SK-N-SH (cell line): ENCODE measurements around the gene CA10. TPM values are rescaled to one million over a fixed set of nuclear protein-coding genes. Genes with fewer than 3 reads are reported as not detected.

Source experiments
- CTCF ChIA-PET: fragments of 300-600, 350-600 bp; formaldehyde crosslinking; extraction: SDS; loops from one replicate; lab custom pipeline; 2021; lab: Yijun Ruan, JAX
- POLR2A ChIA-PET: fragments of 350-600 bp; sonication (Branson Sonifier 250); formaldehyde crosslinking; extraction: SDS; loops from one replicate; lab custom pipeline; 2020; ENCODE audit warnings: antibody characterized with exemption, inconsistent platforms; lab: Yijun Ruan, JAX
- DNase-seq: peaks from one replicate; pipeline ENCODE4 v3.0.0; 2012
- H2AFZ ChIP-seq: fragments of 200-600 bp; sonication (generic); 2 replicates; pipeline ENCODE4 v1.8.1; 2016; ENCODE audit warnings: antibody characterized with exemption, mild to moderate bottlenecking, low read depth
- H3F3A ChIP-seq: fragments of 200-600 bp; sonication (generic); replicated peaks from 2 replicates; pipeline ENCODE3; 2016; ENCODE audit warnings: antibody characterized with exemption, mild to moderate bottlenecking; ENCODE audit not compliant: insufficient read depth
- H3K27ac ChIP-seq, 2 experiments: fragments of 200-500 bp in 1 of 2; fragments of 200-600 bp in 1 of 2; sonication (Bioruptor generic) in 1 of 2; sonication (generic), shearing (Covaris generic) in 1 of 2; 2 replicates each; pipeline versions ENCODE4 v1.5.1 to v1.6.1; 2014 to 2016; ENCODE audit warnings: low read depth in 2 of 2, inconsistent platforms in 1 of 2, low read length in 1 of 2, mild to moderate bottlenecking in 1 of 2, mixed read lengths in 1 of 2
- H3K27me3 ChIP-seq: fragments of 200-600 bp; sonication (generic), shearing (Covaris generic); 2 replicates; pipeline ENCODE4 v1.6.1; 2016; ENCODE audit warnings: mixed run types; ENCODE audit not compliant: insufficient read depth
- H3K36me3 ChIP-seq, 2 experiments: fragments of 200-500 bp in 1 of 2; fragments of 200-600 bp in 1 of 2; sonication (Bioruptor generic) in 1 of 2; sonication (generic) in 1 of 2; replicated peaks in 1 of 2; 2 replicates each; pipeline versions ENCODE3 to v1.5.1; 2014 to 2016; ENCODE audit warnings: low read length in 1 of 2, mild to moderate bottlenecking in 1 of 2; ENCODE audit not compliant: insufficient read depth in 2 of 2, control insufficient read depth in 1 of 2
- H3K4me1 ChIP-seq, 2 experiments: fragments of 200-500 bp in 1 of 2; fragments of 200-600 bp in 1 of 2; sonication (Bioruptor generic) in 1 of 2; sonication (generic), shearing (Covaris generic) in 1 of 2; 2 replicates each; pipeline versions ENCODE4 v1.5.1 to v1.6.1; 2014 to 2016; ENCODE audit warnings: low read depth in 1 of 2, low read length in 1 of 2, mixed run types in 1 of 2; ENCODE audit not compliant: insufficient read depth in 2 of 2, control insufficient read depth in 1 of 2
- H3K4me2 ChIP-seq: fragments of 200-600 bp; sonication (generic), shearing (Covaris generic); 2 replicates; pipeline ENCODE4 v1.6.1; 2017; ENCODE audit warnings: mixed run types
- H3K4me3 ChIP-seq, 2 experiments: fragments of 200-500 bp in 1 of 2; fragments of 200-600 bp in 1 of 2; sonication (Bioruptor generic) in 1 of 2; sonication (generic), shearing (Covaris generic) in 1 of 2; 2 replicates each; pipeline versions ENCODE4 v1.5.1 to v1.8.1; 2014 to 2016; ENCODE audit warnings: low read depth in 2 of 2, inconsistent platforms in 1 of 2, low read length in 1 of 2, mild to moderate bottlenecking in 1 of 2, mixed read lengths in 1 of 2, moderate library complexity in 1 of 2
- H3K79me2 ChIP-seq: fragments of 200-600 bp; sonication (generic); 2 replicates; pipeline ENCODE4 v1.8.1; 2017; ENCODE audit warnings: mild to moderate bottlenecking; ENCODE audit not compliant: insufficient read depth
- H3K9ac ChIP-seq: fragments of 200-600 bp; sonication (generic); 2 replicates; pipeline ENCODE4 v1.6.1; 2017; ENCODE audit warnings: mixed run types
- H3K9me2 ChIP-seq: fragments of 200-600 bp; sonication (generic); 2 replicates; pipeline ENCODE4 v1.6.1; 2017; ENCODE audit warnings: mixed run types
- H3K9me3 ChIP-seq: fragments of 200-600 bp; sonication (generic); 2 replicates; pipeline ENCODE4 v1.6.1; 2017; ENCODE audit warnings: mixed run types, mild to moderate bottlenecking, moderate library complexity
- H4K20me1 ChIP-seq: fragments of 200-600 bp; sonication (generic); 2 replicates; pipeline ENCODE4 v1.6.1; 2017; ENCODE audit warnings: mild to moderate bottlenecking, mixed run types; ENCODE audit not compliant: insufficient read depth
- ELF1 ChIP-seq: IDR thresholded peaks from 2 replicates; pipeline ENCODE4 v1.4.0; 2012
- EP300 ChIP-seq, 2 experiments: IDR thresholded peaks; 2 replicates each; pipeline versions ENCODE4 v1.4.0 to v1.6.1; 2012; ENCODE audit warnings: borderline replicate concordance in 1 of 2, low read depth in 1 of 2, low read length in 1 of 2
- EZH2phosphoT487 ChIP-seq: fragments of 200-600 bp; sonication (generic); IDR thresholded peaks from 2 replicates; pipeline ENCODE4 v1.6.1; 2017; ENCODE audit warnings: low read depth, mixed run types, mild to moderate bottlenecking, antibody characterized with exemption, moderate library complexity, borderline replicate concordance
- FOSL2 ChIP-seq: IDR thresholded peaks from 2 replicates; pipeline ENCODE4 v1.4.0; 2012; ENCODE audit warnings: low read depth, mild to moderate bottlenecking, moderate library complexity, borderline replicate concordance
- FOXM1 ChIP-seq: IDR thresholded peaks from 2 replicates; pipeline ENCODE4 v1.4.0; 2012; ENCODE audit warnings: low read depth, mild to moderate bottlenecking
- GATA2 ChIP-seq: sonication (generic); formaldehyde crosslinking; IDR thresholded peaks from 2 replicates; pipeline ENCODE4 v1.5.0; 2020; ENCODE audit warnings: mild to moderate bottlenecking, missing genetic modification reagents
- JUND ChIP-seq: IDR thresholded peaks from 2 replicates; pipeline ENCODE4 v1.4.0; 2012
- MEF2A ChIP-seq: IDR thresholded peaks from 2 replicates; pipeline ENCODE4 v1.4.0; 2012; ENCODE audit warnings: low read depth, borderline replicate concordance
- MXI1 ChIP-seq: IDR thresholded peaks from 2 replicates; pipeline ENCODE4 v1.6.1; 2012; ENCODE audit warnings: mild to moderate bottlenecking, low read depth, low read length, improper control_type of control experiment
- NFIC ChIP-seq: IDR thresholded peaks from 2 replicates; pipeline ENCODE4 v1.4.0; 2012; ENCODE audit warnings: borderline replicate concordance
- POLR2AphosphoS5 ChIP-seq: IDR thresholded peaks from 2 replicates; pipeline ENCODE4 v1.6.1; 2012; ENCODE audit warnings: low read depth, low read length
- RCOR1 ChIP-seq: fragments of 150-350 bp; IDR thresholded peaks from 2 replicates; pipeline ENCODE4 v1.6.1; 2017; ENCODE audit warnings: antibody characterized with exemption, low read length
- RXRA ChIP-seq: IDR thresholded peaks from 2 replicates; pipeline ENCODE4 v1.4.0; 2012; ENCODE audit warnings: low read depth, mild to moderate bottlenecking, borderline replicate concordance
- SIN3A ChIP-seq: IDR thresholded peaks from 2 replicates; pipeline ENCODE4 v1.6.1; 2012; ENCODE audit warnings: low read depth, mild to moderate bottlenecking, low read length, moderate library complexity, borderline replicate concordance
- SMC3 ChIP-seq: IDR thresholded peaks from 2 replicates; pipeline ENCODE4 v1.6.1; 2012; ENCODE audit warnings: low read depth, low read length, improper control_type of control experiment
- TAF1 ChIP-seq: IDR thresholded peaks from 2 replicates; pipeline ENCODE4 v1.6.1; 2012; ENCODE audit warnings: low read depth, mild to moderate bottlenecking, low read length, moderate library complexity, borderline replicate concordance
- TCF12 ChIP-seq: IDR thresholded peaks from 2 replicates; pipeline ENCODE4 v1.4.0; 2012
- TEAD4 ChIP-seq: IDR thresholded peaks from 2 replicates; pipeline ENCODE4 v1.4.0; 2012; ENCODE audit warnings: mild to moderate bottlenecking, borderline replicate concordance; ENCODE audit not compliant: insufficient read depth
- YY1 ChIP-seq: IDR thresholded peaks from 2 replicates; pipeline ENCODE4 v1.4.0; 2012; ENCODE audit warnings: low read depth, mild to moderate bottlenecking
- WGBS: methylation state at CpG from one replicate; pipeline ENCODE4 v1.1.6; 2017; ENCODE audit warnings: low lambda C conversion rate; 5-methylcytosine and 5-hydroxymethylcytosine counted together
- polyA plus RNA-seq, 3 experiments: library from polyadenylated mRNA; depleted of rRNA; stranded (reverse); fragments of >200 nt; gene quantifications; 2 replicates each; pipeline ENCODE4 v1.2.3, GENCODE V29; 2012
- TF ChIP-seq, protein P1 (sequence below): fragments of 150-350 bp; IDR thresholded peaks from 2 replicates; pipeline ENCODE4 v1.6.1; 2016; ENCODE audit warnings: mild to moderate bottlenecking, low read depth, low read length
- TF ChIP-seq, protein P2 (sequence below): fragments of 200-600 bp; sonication (generic); IDR thresholded peaks from 2 replicates; pipeline ENCODE4 v1.6.1; 2017; ENCODE audit warnings: antibody characterized with exemption, mild to moderate bottlenecking, moderate library complexity
- TF ChIP-seq, protein P3 (sequence below): fragments of 150-350 bp; IDR thresholded peaks from 2 replicates; pipeline ENCODE4 v1.6.1; 2017; ENCODE audit warnings: antibody characterized with exemption, low read length, low read depth, borderline replicate concordance

The CA10 gene
- polyA plus RNA-seq, 1 of the 3 experiments (the other 2 are of a cell fraction): not detected

DNA sequence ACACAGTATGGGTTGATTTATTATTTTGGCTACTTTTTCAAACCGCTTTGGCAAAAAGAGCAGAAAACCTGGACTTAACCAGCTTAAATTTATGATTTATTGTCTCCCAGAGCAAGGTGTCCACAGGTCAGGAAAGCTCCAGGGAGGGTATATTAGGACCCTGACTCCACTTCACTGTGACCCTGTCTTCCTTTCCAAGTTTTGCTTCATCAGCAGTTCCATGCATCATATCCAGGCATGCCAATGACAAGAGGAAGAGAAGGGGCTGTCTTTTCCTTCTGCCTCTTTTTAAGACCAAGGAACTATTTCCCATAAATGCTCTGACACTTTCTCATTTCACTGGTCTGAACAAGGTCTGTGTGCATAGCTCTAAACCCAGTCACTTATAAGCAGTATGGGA, 316.8 kb downstream of the CA10 start:
- Histone ChIP-seq H3K9ac (no peak overlapping the region), H3K36me3 (no peaks in the 10 kb centered on the region), H3K4me3 (no peak overlapping the region), H4K20me1 (no peaks in the 10 kb centered on the region), H3K9me3 (no peaks in the 10 kb centered on the region), H3K79me2 (no peaks in the 10 kb centered on the region), H3K27ac (no peak overlapping the region), H3K4me2 (no peak overlapping the region), H2AFZ (no peak overlapping the region), H3F3A (no peaks in the 10 kb centered on the region), H3K27me3 (no peaks in the 10 kb centered on the region), H3K9me2 (no peaks in the 10 kb centered on the region), H3K4me1 (peaks cover 0 to 5% of the 10 kb centered on the region in 2 experiments; a peak in 2 of 4 replicates)
- WGBS: 12% methylated on average over 1 of the region's 1 CpG
- CTCF ChIA-PET: interaction anchor here (0.8 to 1.9 kb wide), 5 partner anchors 9 to 79 kb away, joined by 3 to 6 read pairs (median 3); no protein-coding TSS in a partner anchor
- POLR2A ChIA-PET: no interaction called here
- no peak for DNase-seq
- TF ChIP-seq SIN3A (no peak), FOXM1 (no peak), TEAD4 (no peak), POLR2AphosphoS5 (no peak), YY1 (no peak)
- TF ChIP-seq, protein P1, sequence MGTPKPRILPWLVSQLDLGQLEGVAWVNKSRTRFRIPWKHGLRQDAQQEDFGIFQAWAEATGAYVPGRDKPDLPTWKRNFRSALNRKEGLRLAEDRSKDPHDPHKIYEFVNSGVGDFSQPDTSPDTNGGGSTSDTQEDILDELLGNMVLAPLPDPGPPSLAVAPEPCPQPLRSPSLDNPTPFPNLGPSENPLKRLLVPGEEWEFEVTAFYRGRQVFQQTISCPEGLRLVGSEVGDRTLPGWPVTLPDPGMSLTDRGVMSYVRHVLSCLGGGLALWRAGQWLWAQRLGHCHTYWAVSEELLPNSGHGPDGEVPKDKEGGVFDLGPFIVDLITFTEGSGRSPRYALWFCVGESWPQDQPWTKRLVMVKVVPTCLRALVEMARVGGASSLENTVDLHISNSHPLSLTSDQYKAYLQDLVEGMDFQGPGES: no peak

DNA sequence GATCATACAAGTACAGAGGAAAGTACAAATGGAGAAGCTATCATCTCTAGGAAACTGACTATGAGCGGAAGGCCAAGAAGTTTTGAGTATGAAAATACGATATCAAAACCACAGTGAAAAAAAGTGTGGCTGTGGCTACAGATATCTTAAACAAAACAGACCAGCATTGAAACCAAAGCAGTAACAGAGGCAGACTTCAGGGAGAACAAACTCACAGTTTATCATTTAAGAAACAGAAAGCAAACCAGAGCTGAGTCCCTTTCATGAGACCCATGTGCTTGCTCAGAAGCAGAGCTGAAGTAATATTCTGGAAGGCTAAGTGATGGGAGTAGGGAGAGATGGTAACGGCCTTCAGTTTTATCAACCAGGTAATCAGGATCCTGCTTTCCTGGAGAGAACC, 317.8 kb downstream of the CA10 start:
- Histone ChIP-seq H3K27ac (no peak overlapping the region), H3K4me3 (no peak overlapping the region), H3K36me3 (no peaks in the 10 kb centered on the region), H3K9me3 (no peaks in the 10 kb centered on the region), H3K9ac (no peak overlapping the region), H2AFZ (no peak overlapping the region), H3K9me2 (no peaks in the 10 kb centered on the region), H3K79me2 (no peaks in the 10 kb centered on the region), H3K4me2 (no peak overlapping the region), H4K20me1 (no peaks in the 10 kb centered on the region), H3F3A (no peaks in the 10 kb centered on the region), H3K27me3 (no peaks in the 10 kb centered on the region), H3K4me1 (no peaks in the 10 kb centered on the region; a peak in 1 of 4 replicates)
- no peak for DNase-seq
- 25% methylated on average over 3 of the region's 3 CpGs for WGBS
- POLR2A ChIA-PET: no interaction called here
- TF ChIP-seq EP300 (IDR thresholded peaks at IDR 0.05; ENCODE audit: borderline replicate concordance in 1 of 2, low read depth in 1 of 2, low read length in 1 of 2) (no peak), RXRA (no peak), FOSL2 (no peak), JUND (no peak), SMC3 (no peak), TAF1 (no peak), MXI1 (no peak), MEF2A (no peak), NFIC (no peak), ELF1 (no peak), FOXM1 (no peak), RCOR1 (no peak), EZH2phosphoT487 (no peak), GATA2 (CRISPR knock-in tag) (no peak), TCF12 (no peak)
- TF ChIP-seq, protein P1: no peak
- TF ChIP-seq, protein P2, sequence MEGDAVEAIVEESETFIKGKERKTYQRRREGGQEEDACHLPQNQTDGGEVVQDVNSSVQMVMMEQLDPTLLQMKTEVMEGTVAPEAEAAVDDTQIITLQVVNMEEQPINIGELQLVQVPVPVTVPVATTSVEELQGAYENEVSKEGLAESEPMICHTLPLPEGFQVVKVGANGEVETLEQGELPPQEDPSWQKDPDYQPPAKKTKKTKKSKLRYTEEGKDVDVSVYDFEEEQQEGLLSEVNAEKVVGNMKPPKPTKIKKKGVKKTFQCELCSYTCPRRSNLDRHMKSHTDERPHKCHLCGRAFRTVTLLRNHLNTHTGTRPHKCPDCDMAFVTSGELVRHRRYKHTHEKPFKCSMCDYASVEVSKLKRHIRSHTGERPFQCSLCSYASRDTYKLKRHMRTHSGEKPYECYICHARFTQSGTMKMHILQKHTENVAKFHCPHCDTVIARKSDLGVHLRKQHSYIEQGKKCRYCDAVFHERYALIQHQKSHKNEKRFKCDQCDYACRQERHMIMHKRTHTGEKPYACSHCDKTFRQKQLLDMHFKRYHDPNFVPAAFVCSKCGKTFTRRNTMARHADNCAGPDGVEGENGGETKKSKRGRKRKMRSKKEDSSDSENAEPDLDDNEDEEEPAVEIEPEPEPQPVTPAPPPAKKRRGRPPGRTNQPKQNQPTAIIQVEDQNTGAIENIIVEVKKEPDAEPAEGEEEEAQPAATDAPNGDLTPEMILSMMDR: no peak
- TF ChIP-seq, protein P3, sequence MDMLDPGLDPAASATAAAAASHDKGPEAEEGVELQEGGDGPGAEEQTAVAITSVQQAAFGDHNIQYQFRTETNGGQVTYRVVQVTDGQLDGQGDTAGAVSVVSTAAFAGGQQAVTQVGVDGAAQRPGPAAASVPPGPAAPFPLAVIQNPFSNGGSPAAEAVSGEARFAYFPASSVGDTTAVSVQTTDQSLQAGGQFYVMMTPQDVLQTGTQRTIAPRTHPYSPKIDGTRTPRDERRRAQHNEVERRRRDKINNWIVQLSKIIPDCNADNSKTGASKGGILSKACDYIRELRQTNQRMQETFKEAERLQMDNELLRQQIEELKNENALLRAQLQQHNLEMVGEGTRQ: no peak
- CTCF ChIA-PET: interaction anchor here (1.0 to 1.3 kb wide), 2 partner anchors 76 to 266 kb away, joined by 4 to 8 read pairs; no protein-coding TSS in a partner anchor
